Adipocyte (in vitro differentiated cells): ENCODE measurements around the gene CFAP299.

Source experiments
- DNase-seq: peaks from one replicate; pipeline ENCODE4 v3.0.0-alpha.2; 2015; ENCODE audit warnings: low read depth
- H3K27me3 ChIP-seq: replicated peaks from 2 replicates; pipeline ENCODE4 v1.7.0; 2013; ENCODE audit warnings: mild to moderate bottlenecking, low read length, moderate library complexity; ENCODE audit not compliant: control insufficient read depth, insufficient read depth
- H3K36me3 ChIP-seq: 2 replicates; pipeline ENCODE4 v1.7.0; 2013; ENCODE audit warnings: low read length, mild to moderate bottlenecking, moderate library complexity; ENCODE audit not compliant: control insufficient read depth, insufficient read depth, severe bottlenecking
- H3K4me1 ChIP-seq: 2 replicates; pipeline ENCODE4 v1.7.0; 2013; ENCODE audit warnings: mild to moderate bottlenecking, low read length, moderate library complexity; ENCODE audit not compliant: control insufficient read depth, insufficient read depth
- H3K4me3 ChIP-seq: 2 replicates; pipeline ENCODE4 v1.7.0; 2013; ENCODE audit warnings: mild to moderate bottlenecking, low read length, moderate library complexity
- H3K9ac ChIP-seq: 2 replicates; pipeline ENCODE4 v1.7.0; 2013; ENCODE audit warnings: mild to moderate bottlenecking, low read length, moderate library complexity
- H3K9me3 ChIP-seq: 2 replicates; pipeline ENCODE4 v1.7.0; 2013; ENCODE audit warnings: mild to moderate bottlenecking, low read length, moderate library complexity; ENCODE audit not compliant: control insufficient read depth

Gene CFAP299

GRCh38 chr4:80452768-80453167 is 117.2 kb downstream of the CFAP299 start:
- no peaks in the 10 kb centered on the region for H3K4me1 ChIP-seq
- no peak overlapping the region for H3K9ac ChIP-seq
- H3K9me3 ChIP-seq, result peaks cover 20% of the 10 kb centered on the region
- H3K4me3 ChIP-seq, result no peak overlapping the region
- no peaks in the 10 kb centered on the region for H3K27me3 ChIP-seq
- no peaks in the 10 kb centered on the region for H3K36me3 ChIP-seq
- no peak for DNase-seq

DNA sequence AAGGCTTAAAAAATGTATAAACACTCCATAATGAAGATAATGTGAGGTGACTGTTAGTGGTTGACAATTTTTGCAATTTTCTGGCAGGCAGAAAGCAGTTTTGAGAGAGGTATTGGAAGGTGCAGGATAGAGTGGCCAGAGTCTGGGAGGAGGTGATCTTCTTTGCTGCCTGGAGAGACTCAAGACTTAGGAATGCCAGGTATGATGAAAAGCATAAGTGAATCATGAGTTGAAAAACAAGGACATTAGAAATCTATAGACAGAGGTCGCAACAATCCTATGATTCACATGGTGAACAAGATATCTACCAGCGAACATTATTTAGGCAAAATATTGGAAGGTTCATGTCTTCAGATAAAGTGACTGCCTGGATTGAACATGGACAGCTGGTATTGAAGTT is 118.5 kb downstream of the CFAP299 start:
- H3K9ac ChIP-seq, result no peak overlapping the region
- no peak overlapping the region for H3K4me3 ChIP-seq
- no peaks in the 10 kb centered on the region for H3K27me3 ChIP-seq
- H3K36me3 ChIP-seq, result no peaks in the 10 kb centered on the region
- DNase-seq, result no peak
- no peaks in the 10 kb centered on the region for H3K4me1 ChIP-seq
- peaks cover 20% of the 10 kb centered on the region for H3K9me3 ChIP-seq

DNA sequence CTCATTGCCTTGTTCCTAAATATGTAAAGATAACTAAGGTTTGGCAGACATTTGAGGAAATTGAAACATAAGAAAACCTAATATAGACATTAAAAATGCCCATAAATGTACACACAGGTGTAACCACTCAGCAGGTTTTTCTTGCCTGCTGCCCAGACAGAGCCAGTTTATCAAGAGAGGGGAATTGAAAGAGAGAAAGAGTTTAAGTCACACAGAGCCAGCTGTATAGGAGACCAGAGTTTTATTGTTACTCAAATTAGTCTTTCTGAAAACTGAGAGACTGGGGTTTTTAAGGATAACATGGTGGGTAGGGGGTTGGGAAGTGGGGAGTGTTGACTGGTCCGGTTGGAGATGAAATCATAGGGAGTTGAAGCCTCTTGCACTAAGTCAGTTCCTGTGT is 119.0 kb downstream of the CFAP299 start:
- Histone ChIP-seq H3K4me1 (no peaks in the 10 kb centered on the region), H3K4me3 (no peak overlapping the region), H3K9me3 (peaks cover 20% of the 10 kb centered on the region), H3K9ac (no peak overlapping the region), H3K27me3 (no peaks in the 10 kb centered on the region), H3K36me3 (no peaks in the 10 kb centered on the region)
- no peak for DNase-seq

- Histone ChIP-seq H3K27me3 (no peaks in the 10 kb centered on the region), H3K4me3 (no peak overlapping the region), H3K36me3 (no peaks in the 10 kb centered on the region), H3K9me3 (no peaks in the 10 kb centered on the region), H3K9ac (no peak overlapping the region), H3K4me1 (peaks cover 3% of the 10 kb centered on the region)
- DNase-seq, result no peak
Observed at GRCh38 chr4:80459918-80460473, 124.5 kb downstream of the CFAP299 start.

GRCh38 chr4:80461412-80461811 is 125.9 kb downstream of the CFAP299 start:
- H3K9me3 ChIP-seq, result no peaks in the 10 kb centered on the region
- DNase-seq, result no peak
- H3K27me3 ChIP-seq, result no peaks in the 10 kb centered on the region
- no peak overlapping the region for H3K4me3 ChIP-seq
- H3K36me3 ChIP-seq, result no peaks in the 10 kb centered on the region
- H3K4me1 ChIP-seq, result peaks cover 3% of the 10 kb centered on the region
- no peak overlapping the region for H3K9ac ChIP-seq

DNA sequence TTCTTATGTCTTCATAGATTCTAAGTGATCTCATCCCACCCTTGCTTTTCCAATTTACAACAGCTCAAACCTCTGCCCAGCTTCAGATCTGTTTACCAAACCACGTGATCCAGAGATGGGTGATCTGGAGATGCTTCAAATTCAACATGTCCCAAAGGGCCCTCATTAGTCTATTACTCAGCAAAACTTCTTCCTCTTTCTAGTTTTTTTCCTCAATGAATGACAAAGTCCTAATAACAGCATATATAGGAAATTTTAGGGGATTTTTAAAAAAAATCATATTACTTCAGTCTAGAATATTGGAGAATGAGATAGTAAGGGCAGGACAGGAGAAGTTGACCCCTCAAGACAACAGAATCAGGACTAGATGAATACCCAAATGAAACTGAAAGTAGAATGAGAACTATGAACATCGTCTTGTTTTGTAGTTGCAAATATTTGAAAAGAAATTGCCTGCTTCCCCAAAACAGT is 127.1 kb downstream of the CFAP299 start:
- Histone ChIP-seq H3K4me1 (peaks cover 3% of the 10 kb centered on the region), H3K9me3 (no peaks in the 10 kb centered on the region), H3K9ac (peak overlapping the region; percentile 17), H3K36me3 (no peaks in the 10 kb centered on the region), H3K4me3 (peak overlapping the region; percentile 69), H3K27me3 (no peaks in the 10 kb centered on the region)
- no peak for DNase-seq

GRCh38 chr4:80463509-80463908 is 128.0 kb downstream of the CFAP299 start:
- Histone ChIP-seq H3K9ac (peak overlapping the region; percentile 17), H3K27me3 (no peaks in the 10 kb centered on the region), H3K4me1 (peaks cover 3% of the 10 kb centered on the region), H3K36me3 (no peaks in the 10 kb centered on the region), H3K9me3 (no peaks in the 10 kb centered on the region), H3K4me3 (peak overlapping the region; percentile 69)
- DNase-seq, result no peak

GRCh38 chr4:80465238-80465637 is 129.7 kb downstream of the CFAP299 start:
- DNase-seq, result peak; percentile 15
- H3K27me3 ChIP-seq, result no peaks in the 10 kb centered on the region
- H3K4me3 ChIP-seq, result no peak overlapping the region
- no peaks in the 10 kb centered on the region for H3K9me3 ChIP-seq
- no peaks in the 10 kb centered on the region for H3K36me3 ChIP-seq
- H3K9ac ChIP-seq, result no peak overlapping the region
- peaks cover 3% of the 10 kb centered on the region for H3K4me1 ChIP-seq

GRCh38 chr4:80465736-80466135 is 130.2 kb downstream of the CFAP299 start:
- DNase-seq, result no peak
- no peaks in the 10 kb centered on the region for H3K27me3 ChIP-seq
- H3K9me3 ChIP-seq, result no peaks in the 10 kb centered on the region

DNA sequence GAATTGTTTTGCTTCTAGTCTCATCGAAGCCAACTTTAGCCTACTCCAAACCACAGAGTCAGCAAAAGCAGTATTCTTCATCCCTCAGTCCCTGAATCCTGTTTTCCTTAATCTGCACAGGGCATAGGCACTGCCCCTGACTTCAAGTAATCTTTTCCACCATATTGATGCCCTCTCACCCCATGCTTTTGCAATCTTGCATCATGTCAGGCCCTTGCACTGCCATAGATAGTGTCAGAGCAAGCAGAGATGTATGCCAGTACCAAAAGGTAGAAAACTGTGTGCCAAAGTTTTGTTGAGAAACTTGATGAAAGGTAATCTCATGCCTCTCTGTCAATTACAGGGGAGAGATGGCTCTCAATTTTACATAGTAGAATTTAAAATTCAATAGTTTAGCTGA is 131.1 kb downstream of the CFAP299 start:
- Histone ChIP-seq H3K9me3 (no peaks in the 10 kb centered on the region), H3K27me3 (no peaks in the 10 kb centered on the region), H3K4me1 (peaks cover 3% of the 10 kb centered on the region), H3K36me3 (no peaks in the 10 kb centered on the region), H3K9ac (no peak overlapping the region), H3K4me3 (no peak overlapping the region)
- no peak for DNase-seq

More at GRCh38 chr4:80465736-80466135, 130.2 kb downstream of the CFAP299 start:
- Histone ChIP-seq H3K4me1 (peaks cover 3% of the 10 kb centered on the region), H3K9ac (no peak overlapping the region), H3K4me3 (no peak overlapping the region), H3K36me3 (no peaks in the 10 kb centered on the region)

- Histone ChIP-seq H3K36me3 (no peaks in the 10 kb centered on the region), H3K4me1 (no peaks in the 10 kb centered on the region), H3K27me3 (no peaks in the 10 kb centered on the region), H3K9ac (no peak overlapping the region), H3K4me3 (peak overlapping the region; percentile 68), H3K9me3 (no peaks in the 10 kb centered on the region)
- DNase-seq, result no peak
Observed at GRCh38 chr4:80471756-80472155, 136.2 kb downstream of the CFAP299 start.

DNA sequence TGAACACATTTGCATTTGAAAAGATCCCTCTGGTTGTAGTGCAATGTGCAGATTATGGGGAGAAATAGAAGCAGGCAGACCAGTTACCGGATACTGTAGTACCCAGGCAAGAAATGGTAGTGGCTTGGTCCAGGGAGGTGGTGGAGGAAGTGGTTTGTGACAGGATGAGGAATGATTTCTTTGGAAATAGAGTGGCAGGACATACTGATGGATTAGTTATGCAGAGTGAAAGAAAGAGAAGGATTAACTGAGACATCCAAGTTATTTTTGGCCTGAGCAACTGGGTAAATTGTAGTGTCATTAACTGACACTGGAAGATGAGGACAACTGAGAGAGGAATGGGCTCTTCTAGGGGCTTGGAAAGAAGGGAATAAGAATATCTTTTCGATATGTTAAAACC is 139.7 kb downstream of the CFAP299 start:
- no peaks in the 10 kb centered on the region for H3K4me1 ChIP-seq
- no peaks in the 10 kb centered on the region for H3K27me3 ChIP-seq
- no peaks in the 10 kb centered on the region for H3K36me3 ChIP-seq
- H3K4me3 ChIP-seq, result no peak overlapping the region
- no peak overlapping the region for H3K9ac ChIP-seq
- DNase-seq, result no peak
- H3K9me3 ChIP-seq, result no peaks in the 10 kb centered on the region
